ENCODE data around the gene PEAK3.

The PEAK3 gene

GRCh38 chr19:2274185-2274711 lies 7.7 kb downstream of the PEAK3 start:
- Mint-ChIP-seq H3K36me3 (ENCODE audit: low read depth) (peaks cover 51% of the 10 kb centered on the region), H3K27ac (peak overlapping the region; percentile 96), H3K27me3 (no peaks in the 10 kb centered on the region), H3K9me3 (no peaks in the 10 kb centered on the region), H3K4me1 (ENCODE audit: low read depth) (peaks cover 33% of the 10 kb centered on the region), H3K4me3 (peak overlapping the region; percentile 91)
- no peak for DNase-seq

GRCh38 chr19:2273356-2274184 lies 8.4 kb downstream of the PEAK3 start:
- Mint-ChIP-seq H3K27ac (peak overlapping the region; percentile 96), H3K4me1 (ENCODE audit: low read depth) (peaks cover 35% of the 10 kb centered on the region), H3K36me3 (ENCODE audit: low read depth) (peaks cover 52% of the 10 kb centered on the region), H3K27me3 (no peaks in the 10 kb centered on the region), H3K9me3 (no peaks in the 10 kb centered on the region), H3K4me3 (peak overlapping the region; percentile 91)
- peak; percentile 86 for DNase-seq

- Mint-ChIP-seq H3K36me3 (ENCODE audit: low read depth) (peaks cover 51% of the 10 kb centered on the region), H3K27ac (peak overlapping the region; percentile 96), H3K27me3 (no peaks in the 10 kb centered on the region), H3K4me1 (ENCODE audit: low read depth) (peaks cover 41% of the 10 kb centered on the region), H3K4me3 (peak overlapping the region; percentile 91), H3K9me3 (no peaks in the 10 kb centered on the region)
- peak; percentile 55 for DNase-seq
Measured at GRCh38 chr19:2271234-2272103, 10.5 kb downstream of the PEAK3 start.

- peaks cover 49% of the 10 kb centered on the region for H3K36me3 Mint-ChIP-seq (ENCODE audit: low read depth)
Measured at GRCh38 chr19:2270423-2271233, 11.3 kb downstream of the PEAK3 start.

GRCh38 chr19:2270157-2270422 lies 11.9 kb downstream of the PEAK3 start:
- no peaks in the 10 kb centered on the region for H3K27me3 Mint-ChIP-seq
- peak overlapping the region; percentile 91 for H3K4me3 Mint-ChIP-seq
- no peaks in the 10 kb centered on the region for H3K9me3 Mint-ChIP-seq
- H3K4me1 Mint-ChIP-seq (ENCODE audit: low read depth) = peaks cover 44% of the 10 kb centered on the region
- DNase-seq = peak; percentile 61
- peaks cover 47% of the 10 kb centered on the region for H3K36me3 Mint-ChIP-seq (ENCODE audit: low read depth)
- H3K27ac Mint-ChIP-seq = peak overlapping the region; percentile 96

More at GRCh38 chr19:2270423-2271233, 11.3 kb downstream of the PEAK3 start:
- Mint-ChIP-seq H3K9me3 (no peaks in the 10 kb centered on the region), H3K4me3 (peak overlapping the region; percentile 91), H3K27me3 (no peaks in the 10 kb centered on the region), H3K4me1 (ENCODE audit: low read depth) (peaks cover 45% of the 10 kb centered on the region), H3K27ac (peak overlapping the region; percentile 96)
- DNase-seq = peak; percentile 80

- peak overlapping the region; percentile 96 for H3K27ac Mint-ChIP-seq
- H3K9me3 Mint-ChIP-seq = no peaks in the 10 kb centered on the region
- no peaks in the 10 kb centered on the region for H3K27me3 Mint-ChIP-seq
- peaks cover 43% of the 10 kb centered on the region for H3K36me3 Mint-ChIP-seq (ENCODE audit: low read depth)
- H3K4me1 Mint-ChIP-seq (ENCODE audit: low read depth) = peaks cover 41% of the 10 kb centered on the region
- peak; percentile 100 for DNase-seq
- peak overlapping the region; percentile 91 for H3K4me3 Mint-ChIP-seq
Measured at GRCh38 chr19:2269244-2270156, 12.5 kb downstream of the PEAK3 start.

GRCh38 chr19:2268861-2269243 lies 13.1 kb downstream of the PEAK3 start:
- Mint-ChIP-seq H3K27me3 (no peaks in the 10 kb centered on the region), H3K9me3 (no peaks in the 10 kb centered on the region), H3K36me3 (ENCODE audit: low read depth) (peaks cover 36% of the 10 kb centered on the region), H3K4me3 (peak overlapping the region; percentile 91), H3K27ac (peak overlapping the region; percentile 96), H3K4me1 (ENCODE audit: low read depth) (peaks cover 34% of the 10 kb centered on the region)
- DNase-seq = no peak

GRCh38 chr19:2268480-2268830 lies 13.5 kb downstream of the PEAK3 start:
- Mint-ChIP-seq H3K27me3 (no peaks in the 10 kb centered on the region), H3K9me3 (no peaks in the 10 kb centered on the region), H3K27ac (peak overlapping the region; percentile 96), H3K4me3 (peak overlapping the region; percentile 91), H3K36me3 (ENCODE audit: low read depth) (peaks cover 32% of the 10 kb centered on the region), H3K4me1 (ENCODE audit: low read depth) (peaks cover 30% of the 10 kb centered on the region)
- DNase-seq = no peak

- Mint-ChIP-seq H3K4me1 (ENCODE audit: low read depth) (peaks cover 15% of the 10 kb centered on the region), H3K36me3 (ENCODE audit: low read depth) (peaks cover 13% of the 10 kb centered on the region), H3K27me3 (no peaks in the 10 kb centered on the region), H3K27ac (peak overlapping the region; percentile 52), H3K9me3 (no peaks in the 10 kb centered on the region), H3K4me3 (no peak overlapping the region)
- DNase-seq = no peak
Measured at GRCh38 chr19:2266183-2266993, 15.6 kb downstream of the PEAK3 start.

GRCh38 chr19:2261438-2262172 lies 20.4 kb downstream of the PEAK3 start:
- H3K27me3 Mint-ChIP-seq = no peaks in the 10 kb centered on the region
- no peaks in the 10 kb centered on the region for H3K9me3 Mint-ChIP-seq
- no peaks in the 10 kb centered on the region for H3K36me3 Mint-ChIP-seq (ENCODE audit: low read depth)
- H3K27ac Mint-ChIP-seq = no peak overlapping the region
- peaks cover 34% of the 10 kb centered on the region for H3K4me1 Mint-ChIP-seq (ENCODE audit: low read depth)
- H3K4me3 Mint-ChIP-seq = no peak overlapping the region
- peak; percentile 71 for DNase-seq

GRCh38 chr19:2260341-2260805 lies 21.6 kb downstream of the PEAK3 start:
- no peak overlapping the region for H3K4me3 Mint-ChIP-seq
- no peaks in the 10 kb centered on the region for H3K36me3 Mint-ChIP-seq (ENCODE audit: low read depth)
- DNase-seq = no peak
- H3K27me3 Mint-ChIP-seq = no peaks in the 10 kb centered on the region
- peaks cover 30% of the 10 kb centered on the region for H3K4me1 Mint-ChIP-seq (ENCODE audit: low read depth)
- peak overlapping the region; percentile 73 for H3K27ac Mint-ChIP-seq
- no peaks in the 10 kb centered on the region for H3K9me3 Mint-ChIP-seq

- Mint-ChIP-seq H3K27me3 (no peaks in the 10 kb centered on the region), H3K4me3 (no peak overlapping the region), H3K4me1 (ENCODE audit: low read depth) (peaks cover 30% of the 10 kb centered on the region), H3K36me3 (ENCODE audit: low read depth) (no peaks in the 10 kb centered on the region), H3K9me3 (no peaks in the 10 kb centered on the region), H3K27ac (peak overlapping the region; percentile 82)
- no peak for DNase-seq
Measured at GRCh38 chr19:2259336-2259735, 22.6 kb downstream of the PEAK3 start.
